Lung (tissue), 12 donors: Measurements from ENCODE around the gene RCE1. TPM values are rescaled to one million over a fixed set of nuclear protein-coding genes. Genes with fewer than 3 reads are reported as not detected.

Experiments
- ATAC-seq: fragments of 200-7000 bp; cut with Tn5 transposase; one replicate; pipeline ENCODE4 v1.9.1; 2020; ENCODE audit warnings: moderate number of reproducible peaks; ENCODE audit not compliant: insufficient read depth, low FRiP score
- DNase-seq, 3 donors: peaks; one replicate each; pipeline ENCODE4 v3.0.0-alpha.2; 2013 to 2017
- H3K27ac ChIP-seq, 2 donors: one replicate each; pipeline ENCODE4 v1.5.1; 2013; ENCODE audit warnings: mild to moderate bottlenecking in 2 of 2, moderate library complexity in 2 of 2, control low read depth in 1 of 2, inconsistent platforms in 1 of 2, low read depth in 1 of 2, low read length in 1 of 2
- H3K27me3 ChIP-seq, 3 donors: one replicate each; pipeline ENCODE4 v1.5.1; 2013; ENCODE audit warnings: low read length in 2 of 3; ENCODE audit not compliant: control insufficient read depth in 3 of 3, insufficient read depth in 3 of 3
- H3K36me3 ChIP-seq, 4 donors: one replicate each; pipeline ENCODE4 v1.5.1; 2013; ENCODE audit warnings: low read length in 4 of 4, mild to moderate bottlenecking in 1 of 4, moderate library complexity in 1 of 4; ENCODE audit not compliant: control insufficient read depth in 4 of 4, insufficient read depth in 4 of 4
- H3K4me1 ChIP-seq, 5 donors: one replicate each; pipeline ENCODE4 v1.5.1; 2013; ENCODE audit warnings: low read length in 5 of 5, mild to moderate bottlenecking in 2 of 5, moderate library complexity in 1 of 5; ENCODE audit not compliant: control insufficient read depth in 5 of 5, insufficient read depth in 5 of 5
- H3K4me3 ChIP-seq: one replicate; pipeline ENCODE4 v1.5.1; 2013; ENCODE audit warnings: mild to moderate bottlenecking, control low read depth, moderate library complexity
- H3K9ac ChIP-seq, 2 donors: one replicate each; pipeline ENCODE4 v1.5.1; 2013; ENCODE audit warnings: low read length in 2 of 2, control low read depth in 1 of 2; ENCODE audit not compliant: insufficient read depth in 1 of 2
- H3K9me3 ChIP-seq, 4 donors: one replicate each; pipeline ENCODE4 v1.5.1; 2013; ENCODE audit warnings: low read length in 3 of 4, mild to moderate bottlenecking in 1 of 4, moderate library complexity in 1 of 4; ENCODE audit not compliant: control insufficient read depth in 4 of 4, insufficient read depth in 3 of 4
- CTCF ChIP-seq: IDR thresholded peaks from 2 replicates; pipeline ENCODE4 v1.5.1; 2012; ENCODE audit warnings: mild to moderate bottlenecking; ENCODE audit errors: control extremely low read depth, extremely low read depth
- WGBS, 2 donors: extraction: QIAGEN DNeasy Blood & Tissue Kit; methylation state at CpG; one replicate each; pipeline ENCODE4 v1.1.7; 2013; 5-methylcytosine and 5-hydroxymethylcytosine counted together
- polyA plus RNA-seq, 2 donors: library from polyadenylated mRNA; stranded (reverse); fragments of 200-250 nt; gene quantifications; one replicate each; pipeline ENCODE4 v1.2.1, GENCODE V29; 2013
- total RNA-seq, 2 donors: library from RNA; depleted of rRNA in 1 of 2; stranded (reverse); fragments of >200 nt in 1 of 2; gene quantifications; one replicate each; pipeline ENCODE4 v1.2.1, GENCODE V29; 2014 to 2021
- donor health status: control.
- donor health status: control.
- donor health status: Bipolar disorder and iron deficiency.
- donor health status: healthy.
- donor health status: DM: yes; HTN: yes; CAD: no.

Gene RCE1
- total and polyA plus RNA-seq, 4 donors, result 8.7 to 24.0 (median 21.2) TPM

DNA sequence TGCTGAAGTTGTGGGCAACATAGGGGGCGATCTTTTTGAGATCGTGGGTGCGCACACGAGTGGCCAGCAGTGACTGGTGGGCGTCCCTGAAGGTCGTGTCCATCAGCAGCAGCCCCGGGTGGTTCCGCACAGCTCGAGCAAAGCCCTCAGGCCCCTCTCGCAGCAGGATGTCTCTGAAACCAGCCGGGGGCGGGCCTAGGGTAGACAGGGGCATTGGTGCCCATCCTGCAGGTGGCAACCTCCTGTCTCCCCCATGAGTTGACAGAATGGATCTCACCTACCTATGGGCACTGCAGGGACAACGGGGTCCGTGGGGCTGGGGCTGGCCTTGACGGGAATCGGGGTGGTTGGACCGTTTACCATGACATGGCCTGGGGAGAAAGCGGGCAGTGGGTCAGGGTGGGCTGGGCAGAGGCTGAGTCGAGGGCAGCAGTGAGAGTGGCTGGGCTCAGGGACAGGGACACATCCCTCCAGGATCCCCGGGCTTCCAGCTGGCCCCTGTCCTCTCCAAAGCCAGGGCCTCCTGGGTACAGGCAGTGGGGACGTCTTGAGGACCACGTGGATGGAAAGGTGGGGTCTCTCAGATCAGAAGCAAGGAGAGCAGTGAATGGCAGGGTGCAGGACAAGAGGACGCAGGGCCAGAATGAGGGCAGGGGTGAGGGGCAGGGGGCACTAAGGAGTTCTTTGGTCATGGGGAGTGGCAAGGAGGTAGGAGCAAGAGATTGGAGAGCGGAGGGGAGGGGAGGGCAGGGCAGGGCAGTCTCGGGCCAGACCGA is 9.4 kb downstream of the RCE1 start:
- WGBS, 2 donors, result 90 to 94% methylated on average over 26 of the region's 26 CpGs

DNA sequence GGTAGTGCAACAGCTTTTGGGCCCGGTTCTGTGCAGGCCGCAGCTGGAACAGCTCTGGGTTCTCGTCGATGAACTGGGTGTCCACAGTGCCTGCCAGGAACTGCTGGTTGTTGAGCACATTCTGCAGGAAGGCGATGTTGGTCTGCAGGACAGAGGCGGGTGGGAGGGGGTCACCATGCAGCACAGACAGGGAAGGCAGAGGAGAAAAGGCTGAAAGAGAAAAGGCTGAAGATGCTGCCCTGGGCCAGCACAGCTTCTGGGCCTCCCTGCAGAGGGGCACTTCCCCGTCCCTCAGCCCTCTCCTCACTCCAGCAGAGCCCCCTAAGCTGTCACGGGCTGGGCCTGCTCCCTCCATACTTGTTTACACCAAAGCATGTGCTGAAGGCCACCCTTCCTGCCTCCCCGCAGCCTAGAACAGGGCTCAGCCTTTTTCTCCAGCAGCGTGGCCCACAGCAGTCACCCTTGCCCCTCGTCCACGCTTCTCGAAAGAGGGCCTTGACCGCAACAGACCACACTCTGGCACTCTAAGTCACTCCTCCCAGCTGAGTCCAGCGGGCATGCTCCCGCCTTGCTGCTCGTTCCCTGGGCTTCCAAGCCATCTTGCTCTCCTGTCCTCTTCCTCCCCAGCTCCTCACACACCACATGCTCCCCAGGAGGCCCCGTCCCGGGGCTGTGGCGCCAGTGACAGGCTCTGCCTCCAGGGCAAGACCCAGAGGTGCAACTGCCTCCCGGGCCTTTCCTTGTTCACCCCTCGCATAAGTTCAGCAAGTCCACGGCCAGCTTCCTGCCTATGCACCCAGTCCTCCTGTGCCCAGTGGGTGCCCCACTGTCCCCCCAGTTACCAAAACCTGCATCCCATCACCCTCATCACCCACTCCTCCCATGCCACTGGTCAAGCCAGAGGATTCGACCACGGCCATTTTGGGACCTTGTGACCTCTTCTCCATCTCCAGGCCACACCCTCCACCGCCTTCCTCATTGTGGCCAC is 10.3 kb downstream of the RCE1 start:
- TF ChIP-seq CTCF, result no peak
- Histone ChIP-seq H3K27ac (no peak overlapping the region), H3K9ac (no peak overlapping the region), H3K36me3 (peaks cover 0 to 11% (median 0%) of the 10 kb centered on the region in 4 donors), H3K4me1 (peaks cover 0 to 13% (median 3%) of the 10 kb centered on the region in 5 donors), H3K27me3 (no peaks in the 10 kb centered on the region), H3K9me3 (no peaks in the 10 kb centered on the region), H3K4me3 (no peak overlapping the region)
- DNase-seq, result no peak
- WGBS, 2 donors, result 89 to 92% methylated on average over 26 of the region's 26 CpGs
- ATAC-seq, result no peak

More for the DNA sequence above, 9.4 kb downstream of the RCE1 start:
- Histone ChIP-seq H3K4me3 (no peak overlapping the region), H3K36me3 (peaks cover 0 to 9% (median 0%) of the 10 kb centered on the region in 4 donors), H3K9ac (no peak overlapping the region), H3K4me1 (peaks cover 0 to 11% (median 3%) of the 10 kb centered on the region in 5 donors), H3K27ac (no peak overlapping the region), H3K9me3 (no peaks in the 10 kb centered on the region), H3K27me3 (no peaks in the 10 kb centered on the region)
- ATAC-seq, result no peak
- peak in 1 of 3 donors; percentile 4 for DNase-seq
- no peak for TF ChIP-seq CTCF

DNA sequence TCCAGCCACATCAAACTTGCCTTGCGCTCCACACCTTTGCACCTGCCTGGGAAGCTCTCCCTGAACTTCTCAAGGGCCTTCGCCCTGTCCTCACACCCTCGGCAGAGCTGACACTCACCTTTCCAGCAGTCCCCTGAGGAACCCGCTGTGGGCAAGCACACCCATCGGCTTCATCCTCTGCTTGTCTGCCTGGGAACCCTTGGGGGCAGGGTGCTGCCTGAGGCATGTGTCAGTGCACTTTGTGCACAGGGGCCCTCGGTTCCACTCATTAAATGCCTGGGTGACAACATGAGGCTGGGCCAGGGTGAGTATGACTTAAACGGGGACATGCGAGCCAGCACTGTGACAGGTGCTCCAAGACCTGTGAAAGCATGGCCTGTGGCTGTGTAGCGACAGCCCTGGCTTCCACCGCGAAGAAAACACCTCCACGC is 11.0 kb downstream of the RCE1 start:
- Histone ChIP-seq H3K4me3 (no peak overlapping the region), H3K4me1 (peaks cover 0 to 13% (median 3%) of the 10 kb centered on the region in 5 donors), H3K36me3 (peaks cover 0 to 9% (median 0%) of the 10 kb centered on the region in 4 donors), H3K27me3 (no peaks in the 10 kb centered on the region), H3K9ac (no peak overlapping the region), H3K27ac (no peak overlapping the region), H3K9me3 (no peaks in the 10 kb centered on the region)
- 92 to 93% methylated on average over 12 of the region's 12 CpGs for WGBS, 2 donors
- ATAC-seq, result no peak
- TF ChIP-seq CTCF, result no peak
- DNase-seq, result no peak
